GM19438 (cell line): ENCODE results near the gene MARCOL.

Source experiments
- ATAC-seq: cut with Tn5 transposase; IDR thresholded peaks from one replicate; pipeline ENCODE4 v1.9.1; 2021; ENCODE audit warnings: low read depth; ENCODE audit not compliant: unreplicated experiment

MARCOL gene, protein sequence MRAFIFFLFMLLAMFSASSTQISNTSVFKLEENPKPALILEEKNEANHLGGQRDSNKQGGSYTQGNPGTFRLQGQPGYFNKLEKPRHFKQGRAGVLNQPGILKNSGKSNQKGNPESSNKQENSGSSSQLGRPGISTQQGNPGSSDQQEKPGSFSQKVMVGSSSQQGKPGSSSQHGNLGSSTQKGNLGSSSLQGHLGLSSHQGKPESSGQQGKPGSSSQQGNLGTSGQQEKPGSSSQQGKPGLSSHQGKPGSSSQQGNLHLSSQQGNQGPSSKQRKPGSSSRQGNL

DNA sequence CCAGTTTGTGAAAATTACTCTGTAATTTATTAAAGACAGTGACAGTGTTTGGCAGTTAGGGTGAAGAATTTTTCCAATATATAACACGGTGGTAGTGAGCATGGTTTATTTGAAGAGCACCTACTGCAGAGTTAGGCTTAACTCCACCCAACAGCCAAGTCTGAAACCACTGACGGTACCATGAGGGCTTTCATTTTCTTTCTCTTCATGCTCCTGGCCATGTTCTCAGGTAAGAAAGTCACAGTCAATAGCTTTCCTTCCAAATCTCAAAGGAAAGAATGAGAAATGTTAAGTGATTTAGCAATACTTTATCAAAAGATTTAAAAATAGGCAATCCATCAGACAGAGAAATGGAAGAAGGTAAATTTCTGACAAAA, at the start of gene MARCOL:
Gene MARCOL (plus strand): TSS at position 108 of the 377 bp plus-strand sequence. CDS start 73 bp downstream, at position 181.
- no peak for ATAC-seq

GRCh38 chr5:148191010-148191409, 47.3 kb upstream of the MARCOL start:
- ATAC-seq, result no peak

- no peak for ATAC-seq
These were observed 45.1 kb upstream of the MARCOL start for GRCh38 chr5:148193202-148193601.

DNA sequence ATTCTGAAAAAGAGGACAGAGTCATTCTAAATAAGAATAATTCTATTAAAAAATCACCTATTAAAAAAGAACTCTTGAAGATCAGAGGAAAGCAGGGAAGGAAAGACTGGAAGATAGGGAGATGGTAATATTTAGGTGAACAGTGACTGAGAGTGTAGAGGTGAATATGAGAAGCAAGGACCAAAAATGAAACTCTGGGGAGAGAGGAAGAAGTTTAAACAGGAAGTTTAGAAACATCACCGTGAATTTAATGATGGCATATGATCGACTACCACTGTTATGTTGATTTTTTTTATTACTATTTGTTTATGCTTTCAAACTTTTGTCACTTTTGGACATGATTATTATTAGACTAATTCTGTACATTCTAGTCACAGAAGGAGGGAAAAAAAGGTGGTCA, 37.2 kb upstream of the MARCOL start:
- ATAC-seq, result no peak

DNA sequence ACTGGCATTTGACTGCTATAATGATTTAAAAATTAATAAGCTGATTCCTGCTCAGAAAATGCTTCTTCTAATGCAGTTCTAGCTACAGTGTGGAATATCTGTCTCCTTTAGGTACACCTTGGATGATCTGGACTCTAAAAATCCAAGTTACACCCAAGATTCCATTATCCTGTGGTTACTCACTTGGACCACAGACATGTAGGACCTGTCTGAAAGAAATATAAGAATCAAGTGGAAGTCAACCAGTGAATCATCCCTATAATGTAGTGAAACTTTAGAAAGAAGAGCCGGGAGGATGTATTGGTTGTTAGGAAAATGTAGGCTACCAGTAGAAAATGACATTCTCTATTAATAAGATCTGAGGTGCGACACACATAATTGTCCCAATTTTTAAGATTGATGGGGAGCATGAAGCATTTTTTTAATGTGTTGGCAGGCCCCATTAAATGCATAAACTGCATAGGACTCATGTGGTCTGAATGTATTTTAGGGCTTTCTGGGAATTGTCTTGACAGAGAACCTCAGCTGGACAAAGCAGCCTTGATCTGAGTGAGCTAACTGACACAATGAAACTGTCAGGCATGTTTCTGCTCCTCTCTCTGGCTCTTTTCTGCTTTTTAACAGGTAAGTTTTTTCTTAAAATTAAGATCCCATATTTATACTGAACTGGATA, 35.7 kb upstream of the MARCOL start, which contains the start of gene SPINK6:
Gene SPINK6 (plus strand): TSS at position 512 of the 673 bp plus-strand sequence. CDS start 55 bp downstream, at position 567.
- no peak for ATAC-seq

- no peak for ATAC-seq
These were observed 33.1 kb upstream of the MARCOL start for GRCh38 chr5:148205044-148205806.

DNA sequence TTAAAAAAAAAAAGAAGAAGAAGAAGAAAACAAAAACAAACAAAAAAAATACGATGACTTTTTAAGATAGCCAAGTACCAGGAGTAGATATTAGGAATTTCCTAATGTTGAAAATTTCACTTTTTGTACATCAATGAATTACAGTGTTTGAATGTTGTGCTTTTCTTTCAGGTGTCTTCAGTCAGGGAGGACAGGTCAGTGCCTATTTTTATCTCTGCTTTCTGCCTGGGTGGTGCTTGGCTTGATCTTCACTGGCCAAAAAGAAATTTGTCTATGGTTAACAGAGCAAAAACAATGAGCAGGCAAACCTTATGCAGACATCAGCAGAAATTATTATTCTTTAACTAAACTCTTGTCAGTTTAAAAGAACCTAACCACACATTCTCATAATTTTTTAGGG, 32.5 kb upstream of the MARCOL start:
- no peak for ATAC-seq

GRCh38 chr5:148206620-148207019, 31.7 kb upstream of the MARCOL start:
- ATAC-seq, result no peak

DNA sequence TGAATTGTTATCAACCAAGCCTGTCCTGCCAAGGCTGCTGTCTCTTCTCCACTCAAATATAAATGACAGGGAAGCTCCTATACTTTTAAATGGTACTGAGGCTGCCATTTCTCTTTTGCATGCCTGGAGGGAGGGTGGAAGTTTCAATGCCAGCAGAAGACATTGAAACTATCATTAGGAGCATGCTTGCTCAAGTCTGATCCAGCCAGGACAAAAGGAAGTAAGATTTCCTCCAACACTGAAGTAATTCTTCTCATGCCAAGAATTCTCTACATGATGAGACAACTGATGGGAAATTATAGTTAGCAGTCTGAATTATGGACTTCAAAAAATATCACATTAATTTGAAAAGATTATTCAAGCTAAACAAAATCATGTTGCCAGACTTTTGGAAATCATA, 30.1 kb upstream of the MARCOL start:
- no peak for ATAC-seq

- no peak for ATAC-seq
These were observed 29.1 kb upstream of the MARCOL start for GRCh38 chr5:148209151-148209770.

GRCh38 chr5:148214665-148215185, 23.6 kb upstream of the MARCOL start:
- ATAC-seq, result no peak

- ATAC-seq, result no peak
These were observed 16.8 kb upstream of the MARCOL start for GRCh38 chr5:148221508-148221907.

DNA sequence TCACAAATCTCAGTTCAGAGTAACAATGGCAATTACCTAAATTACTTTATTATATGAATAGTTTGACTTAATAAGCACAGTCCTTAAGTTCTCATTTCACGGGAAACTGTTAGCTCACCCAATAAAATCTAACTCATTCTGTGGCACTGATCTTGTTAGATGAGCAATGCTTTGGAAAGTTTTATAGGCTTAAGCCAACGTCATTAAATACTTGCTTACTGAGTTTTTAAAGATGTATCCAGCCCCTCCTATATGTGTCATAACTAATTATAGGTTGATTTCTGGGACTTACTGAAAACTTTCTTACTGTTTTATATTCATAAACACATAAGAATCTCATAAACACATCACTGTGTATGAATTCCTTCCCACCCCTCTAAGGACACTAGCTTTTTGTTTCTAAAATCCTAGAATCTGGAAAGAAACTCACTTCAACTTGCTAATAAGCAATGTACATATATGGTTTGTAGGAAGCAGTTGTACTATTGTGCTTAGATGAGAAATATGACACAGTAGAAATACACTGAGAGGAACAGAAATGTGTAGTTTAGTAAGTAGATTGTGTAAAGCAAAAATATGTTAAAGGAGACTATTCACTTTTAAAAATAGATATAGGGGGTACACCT, 14.1 kb upstream of the MARCOL start:
- no peak for ATAC-seq

DNA sequence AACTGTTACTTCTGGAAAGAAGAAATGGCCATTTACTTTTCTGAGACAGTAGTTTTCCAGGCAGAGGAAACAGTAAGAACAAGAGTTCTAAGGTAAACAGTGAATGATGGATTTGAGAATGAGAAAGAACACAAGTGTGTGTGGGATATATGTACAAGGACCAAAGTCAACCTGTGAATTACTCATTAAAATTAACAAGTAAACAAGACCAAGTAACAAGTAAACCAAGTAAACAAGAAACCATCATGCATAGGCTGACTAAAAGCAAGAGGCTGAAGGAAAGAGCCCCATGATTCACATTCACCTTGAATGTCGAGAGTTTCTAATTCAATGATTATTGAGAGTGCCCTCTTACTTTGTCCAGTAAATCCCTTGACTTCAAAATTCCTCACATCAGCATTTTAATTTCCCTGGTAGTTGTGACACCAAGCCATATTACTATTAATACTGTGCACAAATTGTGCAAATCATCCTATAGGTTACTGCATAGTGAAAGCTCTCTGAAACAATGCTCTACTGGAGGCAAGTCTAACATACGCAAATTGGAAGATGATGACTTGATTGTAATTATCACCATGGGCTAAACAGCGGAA, 9.8 kb upstream of the MARCOL start:
- no peak for ATAC-seq

GRCh38 chr5:148229840-148230239, 8.5 kb upstream of the MARCOL start:
- no peak for ATAC-seq

GRCh38 chr5:148230240-148230639, 8.1 kb upstream of the MARCOL start:
- no peak for ATAC-seq

DNA sequence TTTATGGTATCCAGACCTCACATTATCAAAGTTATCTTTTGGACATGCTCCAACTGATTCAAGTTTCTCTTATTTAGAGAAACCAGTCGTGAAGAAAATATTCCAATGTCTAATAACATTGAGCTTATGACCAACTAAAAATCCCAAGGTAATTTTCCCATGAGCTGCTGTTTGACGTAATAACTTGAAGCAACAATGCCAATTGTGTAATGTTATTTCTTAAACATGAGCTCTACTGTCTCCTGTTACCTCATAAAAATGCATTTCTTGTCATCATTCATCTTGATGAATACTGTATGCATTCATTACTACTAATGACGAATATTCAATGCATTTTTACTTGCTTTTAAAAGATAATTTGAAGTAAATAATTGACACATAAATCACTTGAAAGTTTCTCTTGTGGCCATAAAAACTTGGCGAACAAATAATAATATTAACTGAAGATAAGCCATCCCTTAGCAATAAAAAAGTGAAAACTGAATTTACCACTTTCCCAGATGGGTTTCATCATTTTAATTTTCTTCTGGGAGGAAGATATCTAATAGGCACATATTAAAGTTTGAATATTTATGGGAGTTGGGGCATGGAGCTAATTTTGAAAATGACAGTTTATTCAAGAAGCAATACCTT, 424 bp upstream of the MARCOL start:
- ATAC-seq, result no peak

GRCh38 chr5:148248894-148249293, 10.6 kb downstream of the MARCOL start:
- no peak for ATAC-seq

- ATAC-seq, result no peak
These were observed 17.1 kb downstream of the MARCOL start for GRCh38 chr5:148255456-148255855.
